Measurements from ENCODE around the gene TCERG1L.

- no peak for TF ChIP-seq CTCF (IDR thresholded peaks at IDR 0.05; ENCODE audit: insufficient read depth, low read length, poor library complexity, severe bottlenecking)
- TF ChIP-seq EZH2phosphoT487 (conservative IDR thresholded peaks at IDR 0.05; ENCODE audit: low read length): no peak
These were observed 68.4 kb downstream of the TCERG1L start for GRCh38 chr10:131243076-131243475.

Data from SU-DHL-6 (cell line).